ENCODE measurements around the gene M1AP. TPM values are rescaled to one million over a fixed set of nuclear protein-coding genes. Genes with fewer than 3 reads are reported as not detected.

Gene M1AP
- total RNA-seq, 1 experiment from 2014 or later = not detected

DNA sequence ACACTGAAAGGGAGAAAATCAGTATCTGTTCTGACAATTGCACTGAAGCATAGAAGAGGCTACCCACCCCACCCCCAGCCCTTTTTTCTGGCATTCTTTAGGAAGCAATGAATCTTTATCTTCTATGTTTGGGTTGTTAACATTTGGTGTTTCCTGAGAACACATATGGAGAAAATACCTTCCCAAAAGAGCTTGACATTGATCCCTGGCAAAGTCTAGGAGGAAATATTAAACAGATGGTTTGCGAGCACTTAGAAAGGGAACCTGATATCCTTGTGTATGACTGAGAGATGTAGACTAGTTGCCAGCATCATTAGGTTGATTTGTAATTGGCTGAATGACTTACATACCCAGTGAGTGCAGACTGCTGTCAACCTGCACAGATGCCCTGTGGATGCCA is 50.7 kb downstream of the M1AP start:
- ATAC-seq (no peak), DNase-seq (ENCODE audit: low read depth, low spot score) (no peak)
- Histone ChIP-seq H3K4me1 (ENCODE audit: control insufficient read depth, insufficient read depth, low read length) (no peaks in the 10 kb centered on the region), H3K27ac (ENCODE audit: low read length) (no peak overlapping the region), H3K4me3 (ENCODE audit: low read depth in 2 of 2, low read length in 2 of 2) (no peak overlapping the region), H3K9me3 (ENCODE audit: control insufficient read depth, insufficient read depth, low read depth, low read length) (no peaks in the 10 kb centered on the region), H3K36me3 (ENCODE audit: control insufficient read depth, insufficient read depth, low read length) (no peaks in the 10 kb centered on the region), H3K27me3 (ENCODE audit: control insufficient read depth, insufficient read depth, low read length) (peaks cover 27% of the 10 kb centered on the region)
- intact Hi-C loops (cut with micrococcal nuclease; ENCODE audit: unreplicated experiment) = no loop called here
- no TSS peak for BruUV-seq (replicated peaks)
- no peak for TF ChIP-seq POLR2AphosphoS5 (IDR thresholded peaks at IDR 0.05; ENCODE audit: low read depth, low read length)
- TF ChIP-seq SIN3A (IDR thresholded peaks at IDR 0.05; ENCODE audit: borderline replicate concordance, insufficient read depth, low read depth, low read length) = no peak
- TF ChIP-seq TCF7L2 (IDR thresholded peaks at IDR 0.05; ENCODE audit: low read depth, low read length) = no peak
- TF ChIP-seq, protein P1, sequence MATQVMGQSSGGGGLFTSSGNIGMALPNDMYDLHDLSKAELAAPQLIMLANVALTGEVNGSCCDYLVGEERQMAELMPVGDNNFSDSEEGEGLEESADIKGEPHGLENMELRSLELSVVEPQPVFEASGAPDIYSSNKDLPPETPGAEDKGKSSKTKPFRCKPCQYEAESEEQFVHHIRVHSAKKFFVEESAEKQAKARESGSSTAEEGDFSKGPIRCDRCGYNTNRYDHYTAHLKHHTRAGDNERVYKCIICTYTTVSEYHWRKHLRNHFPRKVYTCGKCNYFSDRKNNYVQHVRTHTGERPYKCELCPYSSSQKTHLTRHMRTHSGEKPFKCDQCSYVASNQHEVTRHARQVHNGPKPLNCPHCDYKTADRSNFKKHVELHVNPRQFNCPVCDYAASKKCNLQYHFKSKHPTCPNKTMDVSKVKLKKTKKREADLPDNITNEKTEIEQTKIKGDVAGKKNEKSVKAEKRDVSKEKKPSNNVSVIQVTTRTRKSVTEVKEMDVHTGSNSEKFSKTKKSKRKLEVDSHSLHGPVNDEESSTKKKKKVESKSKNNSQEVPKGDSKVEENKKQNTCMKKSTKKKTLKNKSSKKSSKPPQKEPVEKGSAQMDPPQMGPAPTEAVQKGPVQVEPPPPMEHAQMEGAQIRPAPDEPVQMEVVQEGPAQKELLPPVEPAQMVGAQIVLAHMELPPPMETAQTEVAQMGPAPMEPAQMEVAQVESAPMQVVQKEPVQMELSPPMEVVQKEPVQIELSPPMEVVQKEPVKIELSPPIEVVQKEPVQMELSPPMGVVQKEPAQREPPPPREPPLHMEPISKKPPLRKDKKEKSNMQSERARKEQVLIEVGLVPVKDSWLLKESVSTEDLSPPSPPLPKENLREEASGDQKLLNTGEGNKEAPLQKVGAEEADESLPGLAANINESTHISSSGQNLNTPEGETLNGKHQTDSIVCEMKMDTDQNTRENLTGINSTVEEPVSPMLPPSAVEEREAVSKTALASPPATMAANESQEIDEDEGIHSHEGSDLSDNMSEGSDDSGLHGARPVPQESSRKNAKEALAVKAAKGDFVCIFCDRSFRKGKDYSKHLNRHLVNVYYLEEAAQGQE (IDR thresholded peaks at IDR 0.05; ENCODE audit: insufficient read depth in 1 of 2, low read depth in 2 of 2, low read length in 1 of 2) = no peak
- TF ChIP-seq, protein P2, sequence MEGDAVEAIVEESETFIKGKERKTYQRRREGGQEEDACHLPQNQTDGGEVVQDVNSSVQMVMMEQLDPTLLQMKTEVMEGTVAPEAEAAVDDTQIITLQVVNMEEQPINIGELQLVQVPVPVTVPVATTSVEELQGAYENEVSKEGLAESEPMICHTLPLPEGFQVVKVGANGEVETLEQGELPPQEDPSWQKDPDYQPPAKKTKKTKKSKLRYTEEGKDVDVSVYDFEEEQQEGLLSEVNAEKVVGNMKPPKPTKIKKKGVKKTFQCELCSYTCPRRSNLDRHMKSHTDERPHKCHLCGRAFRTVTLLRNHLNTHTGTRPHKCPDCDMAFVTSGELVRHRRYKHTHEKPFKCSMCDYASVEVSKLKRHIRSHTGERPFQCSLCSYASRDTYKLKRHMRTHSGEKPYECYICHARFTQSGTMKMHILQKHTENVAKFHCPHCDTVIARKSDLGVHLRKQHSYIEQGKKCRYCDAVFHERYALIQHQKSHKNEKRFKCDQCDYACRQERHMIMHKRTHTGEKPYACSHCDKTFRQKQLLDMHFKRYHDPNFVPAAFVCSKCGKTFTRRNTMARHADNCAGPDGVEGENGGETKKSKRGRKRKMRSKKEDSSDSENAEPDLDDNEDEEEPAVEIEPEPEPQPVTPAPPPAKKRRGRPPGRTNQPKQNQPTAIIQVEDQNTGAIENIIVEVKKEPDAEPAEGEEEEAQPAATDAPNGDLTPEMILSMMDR (IDR thresholded peaks at IDR 0.05) = no peak
- in situ Hi-C loops (cut with HindIII; ENCODE audit: low pct_unique_long_range_greater_than_20kb, low sequenced_read_pairs) = no loop called here
- CTCF ChIA-PET = no interaction called here
- POLR2A ChIA-PET = interaction anchor here (0.7 kb wide), 1 partner anchor 8 kb away, joined by 18 read pairs; no protein-coding TSS in a partner anchor

GRCh38 chr2:74596584-74596983 is 51.5 kb downstream of the M1AP start:
- DNase-seq (ENCODE audit: low read depth, low spot score) (no peak), ATAC-seq (no peak)
- TF ChIP-seq TCF7L2 (IDR thresholded peaks at IDR 0.05; ENCODE audit: low read depth, low read length) (no peak), SIN3A (IDR thresholded peaks at IDR 0.05; ENCODE audit: borderline replicate concordance, insufficient read depth, low read depth, low read length) (no peak)
- TF ChIP-seq, protein P1 (IDR thresholded peaks at IDR 0.05; ENCODE audit: insufficient read depth in 1 of 2, low read depth in 2 of 2, low read length in 1 of 2) = no peak
- no peak overlapping the region for H3K27ac ChIP-seq (ENCODE audit: low read length)
- BruUV-seq (replicated peaks) = no TSS peak
- ChIA-PET CTCF (no interaction called here), POLR2A (no interaction called here)
- in situ Hi-C loops (cut with HindIII; ENCODE audit: low pct_unique_long_range_greater_than_20kb, low sequenced_read_pairs) (no loop called here), intact Hi-C loops (cut with micrococcal nuclease; ENCODE audit: unreplicated experiment) (no loop called here)
- no peak overlapping the region for H3K4me3 ChIP-seq (ENCODE audit: low read depth in 2 of 2, low read length in 2 of 2)
- H3K27me3 ChIP-seq (ENCODE audit: control insufficient read depth, insufficient read depth, low read length) = peaks cover 23% of the 10 kb centered on the region
- H3K4me1 ChIP-seq (ENCODE audit: control insufficient read depth, insufficient read depth, low read length) = no peaks in the 10 kb centered on the region
- no peaks in the 10 kb centered on the region for H3K36me3 ChIP-seq (ENCODE audit: control insufficient read depth, insufficient read depth, low read length)
- H3K9me3 ChIP-seq (ENCODE audit: control insufficient read depth, insufficient read depth, low read depth, low read length) = no peaks in the 10 kb centered on the region

Measured in Panc1 (cell line).